Activated T-helper 2 cell treated with anti-CD3 and anti-CD28 coated beads, Interferon-gamma antibody, Interleukin-2, Interleukin-4, amounts not matched to agents 10 μg/mL and 5 μg/mL and 100 μg/mL, durations not matched to agents 14 hours and 24 hours and 36 hours (primary cell): ENCODE results near the gene CNKSR1. TPM values are rescaled to one million over a fixed set of nuclear protein-coding genes. Genes with fewer than 3 reads are reported as not detected.
A peak's percentile ranks its signal among the peaks of the same experiment; 100 is the strongest.

ENCODE experiments used
- DNase-seq: peaks from one replicate; pipeline ENCODE4 v3.0.0; 2021; ENCODE audit warnings: low spot score
- H3K27ac Mint-ChIP-seq: one replicate; pipeline ENCODE4 v1.8.0; 2021; ENCODE audit warnings: mixed read lengths
- H3K27me3 Mint-ChIP-seq: one replicate; pipeline ENCODE4 v1.8.0; 2021; ENCODE audit warnings: low read depth, mixed read lengths
- H3K36me3 Mint-ChIP-seq: one replicate; pipeline ENCODE4 v1.8.0; 2021; ENCODE audit warnings: low read depth, mixed read lengths
- H3K4me1 Mint-ChIP-seq: one replicate; pipeline ENCODE4 v1.8.0; 2021; ENCODE audit warnings: low read depth, mixed read lengths
- H3K4me3 Mint-ChIP-seq: one replicate; pipeline ENCODE4 v1.8.0; 2021; ENCODE audit warnings: low read depth, mild to moderate bottlenecking, moderate library complexity, mixed read lengths
- H3K9me3 Mint-ChIP-seq: one replicate; pipeline ENCODE4 v1.8.0; 2021; ENCODE audit warnings: mixed read lengths
- intact Hi-C: fragments of 100-400 bp; cut with micrococcal nuclease; formaldehyde crosslinking; loops from one replicate; pipeline ENCODE4 v1.15.1; 2023
- total RNA-seq: library from RNA; stranded (reverse); gene quantifications from 2 replicates; pipeline ENCODE4 v1.2.3, GENCODE V29; 2022

Gene CNKSR1
- total RNA-seq, 1 donor from 2014 or later = 3.4 TPM

DNA sequence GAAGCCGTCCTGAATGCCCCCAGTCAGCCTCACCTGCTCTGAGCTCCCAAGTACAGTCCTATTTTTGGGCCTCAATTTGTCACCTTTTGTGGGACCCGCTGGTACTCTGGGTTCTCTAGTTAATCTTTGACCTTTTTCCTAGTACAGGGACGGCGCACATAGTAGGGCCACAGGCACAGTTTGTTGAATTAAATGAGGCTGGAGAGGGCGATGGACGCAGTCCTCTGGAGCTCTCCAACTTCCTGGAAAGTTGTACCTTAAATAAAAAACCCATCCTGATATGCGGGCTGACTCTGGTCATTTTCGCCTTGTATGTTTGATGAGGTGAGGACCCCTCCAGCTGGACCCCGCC, 13.6 kb upstream of the CNKSR1 start:
- H3K36me3 Mint-ChIP-seq = no peaks in the 10 kb centered on the region
- H3K9me3 Mint-ChIP-seq = no peaks in the 10 kb centered on the region
- no peak for DNase-seq
- intact Hi-C loops = loop anchor here (10.0 kb wide), 1 partner anchor 231 kb away; no protein-coding TSS in a partner anchor
- no peak overlapping the region for H3K4me3 Mint-ChIP-seq
- H3K27me3 Mint-ChIP-seq = peaks cover 40% of the 10 kb centered on the region
- H3K27ac Mint-ChIP-seq = no peak overlapping the region
- peaks cover 16% of the 10 kb centered on the region for H3K4me1 Mint-ChIP-seq

DNA sequence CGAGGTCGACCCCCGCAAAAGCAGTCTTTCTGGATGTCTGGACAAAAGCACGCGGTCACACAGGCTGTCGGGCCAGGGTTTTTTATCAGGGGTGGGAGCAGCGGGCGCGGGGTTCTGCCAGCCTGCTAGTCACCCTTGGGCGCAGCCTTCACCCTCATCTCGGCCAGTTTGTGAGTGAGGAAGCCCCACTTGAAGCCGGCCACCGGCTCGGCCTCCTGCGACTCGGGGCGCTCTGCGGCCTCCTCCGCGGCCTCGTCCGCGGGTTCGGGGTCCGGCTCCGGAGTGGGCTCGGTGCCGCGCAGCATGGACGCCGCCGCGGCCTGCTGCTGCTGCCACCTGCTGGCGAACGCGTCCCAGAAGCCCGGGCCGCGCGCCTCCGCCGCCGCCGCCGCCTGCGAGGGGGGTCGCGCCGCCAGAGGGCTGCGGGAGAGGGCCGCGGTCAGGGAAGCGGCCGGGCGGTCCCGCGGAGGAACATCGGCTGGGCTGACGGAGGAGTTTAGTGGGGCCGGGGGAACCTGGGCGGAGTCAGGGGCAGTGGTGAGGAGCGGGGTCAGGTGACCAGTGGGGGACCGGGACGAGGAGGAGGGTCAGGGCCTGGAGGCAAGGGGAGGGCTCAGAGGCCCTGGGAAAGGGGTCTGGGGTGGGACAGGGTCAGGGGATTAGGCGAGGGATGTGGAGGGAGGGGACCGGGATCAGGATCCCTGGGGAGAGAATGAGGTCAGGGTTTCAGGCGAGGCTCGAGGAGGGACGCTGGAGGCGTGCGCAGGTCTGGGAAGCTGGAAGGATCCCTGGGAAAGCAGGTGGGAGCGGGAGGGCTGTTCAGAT, 13.0 kb upstream of the CNKSR1 start:
- no peaks in the 10 kb centered on the region for H3K9me3 Mint-ChIP-seq
- no peak overlapping the region for H3K27ac Mint-ChIP-seq
- intact Hi-C loops = loop anchor here (10.0 kb wide), 1 partner anchor 231 kb away; no protein-coding TSS in a partner anchor
- peaks cover 18% of the 10 kb centered on the region for H3K4me1 Mint-ChIP-seq
- peak; percentile 49 for DNase-seq
- H3K36me3 Mint-ChIP-seq = no peaks in the 10 kb centered on the region
- H3K27me3 Mint-ChIP-seq = peaks cover 36% of the 10 kb centered on the region
- peak overlapping the region; percentile 51 for H3K4me3 Mint-ChIP-seq

DNA sequence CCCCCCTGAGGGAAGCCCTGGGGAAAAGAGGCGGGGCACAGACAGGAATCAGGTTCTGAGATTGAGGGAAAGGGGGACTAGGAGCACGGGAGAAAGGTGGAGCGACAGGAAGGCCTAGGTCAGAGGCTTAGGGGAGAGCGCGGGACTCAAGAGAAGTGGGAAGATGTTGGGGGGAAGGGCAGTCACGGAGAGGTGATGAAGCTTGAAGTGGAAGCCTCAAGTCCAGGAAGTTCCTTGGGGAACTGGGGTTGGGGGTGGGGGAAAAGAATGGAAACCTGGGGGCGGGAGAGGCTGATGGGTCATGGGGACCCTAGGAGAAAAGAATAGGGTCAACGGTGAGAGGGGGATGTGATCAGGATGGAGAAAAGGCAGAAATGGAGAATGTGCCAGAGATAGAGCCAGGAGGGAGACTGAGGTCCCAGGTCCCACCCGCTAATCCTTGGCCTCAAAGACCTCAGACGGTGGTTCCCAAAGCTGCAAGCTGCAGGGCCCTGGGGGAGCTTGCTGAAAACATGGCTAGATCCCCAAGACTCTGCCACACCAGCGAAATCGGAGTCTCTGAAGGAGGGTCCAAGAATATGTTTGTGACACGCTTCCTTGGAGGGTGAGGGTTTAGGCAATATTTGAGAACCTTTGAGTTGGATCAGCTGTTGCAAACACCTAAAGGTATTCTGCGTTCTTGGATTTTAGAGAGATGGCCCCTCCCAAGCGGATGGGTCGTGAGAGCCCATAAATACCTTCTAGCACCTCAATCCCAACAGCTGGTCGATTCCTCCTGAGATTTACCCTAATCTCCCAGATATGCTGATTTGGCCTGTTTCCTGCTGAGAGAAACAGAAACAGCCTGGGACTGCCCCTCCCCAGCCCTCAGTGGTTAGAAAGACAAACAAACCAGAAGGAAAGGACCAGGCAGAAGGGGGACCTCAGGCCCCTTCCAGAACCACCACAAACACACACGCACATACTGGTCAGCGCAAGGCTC, 12.1 kb upstream of the CNKSR1 start:
- DNase-seq = no peak
- Mint-ChIP-seq H3K27ac (no peak overlapping the region), H3K27me3 (peaks cover 29% of the 10 kb centered on the region), H3K9me3 (no peaks in the 10 kb centered on the region), H3K4me3 (peak overlapping the region; percentile 51), H3K4me1 (peaks cover 20% of the 10 kb centered on the region), H3K36me3 (no peaks in the 10 kb centered on the region)
- intact Hi-C loops = loop anchor here (10.0 kb wide), 1 partner anchor 230 kb away; no protein-coding TSS in a partner anchor

DNA sequence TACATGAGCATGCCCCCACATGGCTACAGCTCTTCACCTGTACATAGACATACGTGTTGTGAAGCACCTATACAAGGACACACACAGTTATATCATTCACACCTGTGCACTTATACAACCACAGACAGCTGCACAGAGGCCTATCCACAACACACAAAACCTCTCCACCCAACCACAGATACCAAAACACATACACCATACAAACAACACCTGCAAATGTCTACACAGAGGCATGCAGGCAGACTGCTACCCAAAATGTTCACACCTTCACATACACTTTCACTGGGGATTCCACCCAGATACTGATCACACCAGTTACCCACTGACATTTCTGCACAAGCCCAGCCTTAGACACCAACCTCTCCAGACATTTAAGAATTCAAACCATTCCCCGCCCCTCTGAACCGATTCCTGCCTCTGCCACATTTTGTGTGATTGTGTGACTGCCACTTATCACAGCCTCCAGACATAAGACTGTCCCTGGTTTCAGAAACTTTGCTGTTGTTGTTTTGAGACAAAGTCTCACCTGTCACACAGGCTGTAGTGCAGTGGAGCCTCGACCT, 10.5 kb upstream of the CNKSR1 start:
- no peak for DNase-seq
- intact Hi-C loops = loop anchor here (2.0 to 10.0 kb wide), 2 partner anchors 56 to 228 kb away; partner anchors contain the start of gene PDIK1L
- Mint-ChIP-seq H3K27ac (no peak overlapping the region), H3K4me3 (no peak overlapping the region), H3K4me1 (peaks cover 25% of the 10 kb centered on the region), H3K36me3 (peaks cover 3% of the 10 kb centered on the region), H3K27me3 (peaks cover 23% of the 10 kb centered on the region), H3K9me3 (no peaks in the 10 kb centered on the region)

DNA sequence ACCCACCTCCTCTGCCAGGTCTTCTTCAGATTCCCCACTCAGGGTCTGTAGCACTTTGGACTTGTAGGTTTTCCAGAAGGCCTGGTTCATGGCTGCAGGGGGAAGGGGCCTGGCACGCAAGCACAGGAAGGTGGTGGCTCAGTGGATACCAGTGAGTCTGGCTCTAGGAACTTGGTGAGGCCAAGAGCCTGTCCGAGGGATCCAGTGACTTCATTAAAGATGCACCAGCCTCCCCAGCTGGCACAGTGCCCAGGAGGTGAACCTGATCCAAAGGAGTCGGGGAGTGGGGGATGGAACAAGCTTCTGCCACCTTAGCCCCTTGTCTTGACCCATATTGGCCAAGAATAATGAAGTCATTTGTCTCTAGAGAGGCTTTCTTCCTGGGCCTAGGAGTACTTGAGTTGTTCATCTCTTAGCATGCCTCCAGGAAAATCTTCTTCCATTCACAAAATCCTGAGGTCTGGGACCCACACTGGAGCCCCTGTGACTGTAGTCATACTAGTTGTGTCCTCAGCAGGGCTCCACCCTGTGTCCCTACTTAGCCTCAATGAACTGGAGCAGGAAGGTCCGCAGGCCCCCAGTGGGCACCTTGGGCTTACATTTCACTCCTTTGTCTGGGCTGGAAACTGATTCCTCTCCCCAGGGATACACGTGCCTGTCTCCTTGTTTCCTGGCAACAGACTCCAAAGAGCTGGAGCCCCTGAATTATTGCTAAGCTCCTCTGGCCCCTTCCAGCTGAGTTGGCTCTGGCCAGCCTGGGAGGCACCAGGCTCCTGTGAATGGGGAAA, 8.7 kb upstream of the CNKSR1 start, which contains the start of gene C1orf232:
Gene C1orf232 (minus strand): TSS at position 554 of the 788 bp plus-strand sequence. CDS start 464 bp downstream, at position 90.
- DNase-seq = no peak
- peaks cover 13% of the 10 kb centered on the region for H3K27me3 Mint-ChIP-seq
- peaks cover 22% of the 10 kb centered on the region for H3K4me1 Mint-ChIP-seq
- peaks cover 3% of the 10 kb centered on the region for H3K36me3 Mint-ChIP-seq
- peak within 1 kb of the TSS; percentile 92 for H3K4me3 Mint-ChIP-seq
- H3K9me3 Mint-ChIP-seq = no peaks in the 10 kb centered on the region
- peak within 1 kb of the TSS; percentile 88 for H3K27ac Mint-ChIP-seq
- intact Hi-C loops = loop anchor here (1.0 to 10.0 kb wide), 4 partner anchors 65 to 226 kb away; no protein-coding TSS in a partner anchor

DNA sequence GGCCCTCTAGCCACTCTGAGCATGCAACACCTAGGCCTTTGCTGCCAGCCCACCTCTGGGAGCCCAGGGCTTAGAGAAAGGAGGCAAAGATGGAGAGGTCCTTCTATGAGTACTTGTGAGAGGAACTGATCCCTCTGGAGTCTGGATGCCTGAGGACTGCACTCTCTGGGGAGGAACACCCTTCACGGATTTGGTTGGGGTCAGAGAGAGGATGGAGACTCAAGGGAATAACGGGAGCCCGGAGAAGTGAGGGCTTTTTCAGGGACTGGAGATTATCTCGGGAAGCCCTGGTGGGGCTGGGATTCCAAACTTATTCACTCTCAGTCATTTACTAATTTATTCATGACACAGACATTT, 8.1 kb upstream of the CNKSR1 start:
- Mint-ChIP-seq H3K4me3 (peak overlapping the region; percentile 66), H3K9me3 (no peaks in the 10 kb centered on the region), H3K36me3 (peaks cover 3% of the 10 kb centered on the region), H3K4me1 (peaks cover 26% of the 10 kb centered on the region), H3K27me3 (peaks cover 12% of the 10 kb centered on the region), H3K27ac (peak overlapping the region; percentile 55)
- DNase-seq = no peak
- intact Hi-C loops = loop anchor here (1.0 to 10.0 kb wide), 4 partner anchors 64 to 226 kb away; no protein-coding TSS in a partner anchor

DNA sequence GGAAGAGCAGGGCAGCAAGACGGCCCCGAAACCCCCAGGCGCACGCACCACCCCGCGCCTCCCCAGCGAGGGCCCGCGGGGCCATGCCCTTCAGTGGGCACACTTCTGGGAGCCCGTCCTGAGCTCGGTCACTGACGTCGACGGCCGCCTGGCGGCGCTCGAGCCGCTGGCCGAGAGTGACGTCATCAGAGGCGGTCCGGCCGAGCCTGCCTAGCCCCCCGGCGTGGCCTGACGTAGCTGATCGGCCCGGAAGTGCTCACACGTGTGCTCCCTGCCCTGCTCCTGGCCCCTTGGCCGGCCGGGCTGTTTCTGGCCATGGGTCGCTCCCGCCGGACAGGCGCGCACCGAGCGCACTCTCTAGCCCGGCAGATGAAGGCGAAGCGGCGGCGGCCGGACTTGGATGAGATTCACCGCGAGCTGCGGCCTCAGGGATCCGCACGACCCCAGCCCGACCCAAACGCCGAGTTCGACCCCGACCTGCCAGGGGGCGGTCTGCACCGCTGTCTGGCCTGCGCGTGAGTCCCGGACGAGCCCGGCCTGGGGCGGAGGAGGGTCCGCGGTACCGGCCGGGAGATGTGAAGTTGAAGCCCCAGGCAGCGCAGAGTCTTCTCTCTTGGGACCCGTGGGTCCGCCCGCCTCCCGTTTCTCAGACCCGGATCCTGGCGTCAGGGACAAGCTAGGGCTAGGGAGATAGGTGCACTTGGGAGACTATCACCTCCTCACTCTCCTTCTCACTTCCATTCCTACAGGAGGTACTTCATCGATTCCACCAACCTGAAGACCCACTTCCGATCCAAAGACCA, 7.4 kb upstream of the CNKSR1 start, which contains the start of gene ZNF593:
Gene ZNF593 (plus strand): TSS at position 240 of the 803 bp plus-strand sequence. CDS start 76 bp downstream, at position 316.
- Mint-ChIP-seq H3K36me3 (peaks cover 3% of the 10 kb centered on the region), H3K4me1 (peaks cover 25% of the 10 kb centered on the region), H3K4me3 (peak within 1 kb of the TSS; percentile 92), H3K27ac (peak within 1 kb of the TSS; percentile 88), H3K9me3 (no peaks in the 10 kb centered on the region), H3K27me3 (peaks cover 8% of the 10 kb centered on the region)
- intact Hi-C loops = loop anchor here (1.0 to 10.0 kb wide), 4 partner anchors 63 to 225 kb away; no protein-coding TSS in a partner anchor
- peak; percentile 87 for DNase-seq

DNA sequence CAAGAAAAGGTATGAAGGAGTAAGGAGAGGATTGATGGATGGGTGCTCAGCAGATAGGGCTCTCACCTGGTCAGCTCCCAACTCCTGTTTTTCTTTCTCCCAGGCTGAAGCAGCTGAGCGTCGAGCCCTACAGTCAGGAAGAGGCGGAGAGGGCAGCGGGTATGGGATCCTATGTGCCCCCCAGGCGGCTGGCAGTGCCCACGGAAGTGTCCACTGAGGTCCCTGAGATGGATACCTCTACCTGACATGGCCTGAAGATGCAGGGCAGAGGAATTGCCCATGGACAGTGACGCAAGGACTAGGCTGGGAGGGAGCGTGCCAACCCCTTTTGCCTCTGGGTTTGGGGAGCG, 6.8 kb upstream of the CNKSR1 start:
- Mint-ChIP-seq H3K4me3 (peak overlapping the region; percentile 92), H3K27me3 (peaks cover 2% of the 10 kb centered on the region), H3K27ac (peak overlapping the region; percentile 88), H3K9me3 (no peaks in the 10 kb centered on the region), H3K4me1 (peaks cover 23% of the 10 kb centered on the region), H3K36me3 (peaks cover 3% of the 10 kb centered on the region)
- intact Hi-C loops = no loop called here
- DNase-seq = no peak

DNA sequence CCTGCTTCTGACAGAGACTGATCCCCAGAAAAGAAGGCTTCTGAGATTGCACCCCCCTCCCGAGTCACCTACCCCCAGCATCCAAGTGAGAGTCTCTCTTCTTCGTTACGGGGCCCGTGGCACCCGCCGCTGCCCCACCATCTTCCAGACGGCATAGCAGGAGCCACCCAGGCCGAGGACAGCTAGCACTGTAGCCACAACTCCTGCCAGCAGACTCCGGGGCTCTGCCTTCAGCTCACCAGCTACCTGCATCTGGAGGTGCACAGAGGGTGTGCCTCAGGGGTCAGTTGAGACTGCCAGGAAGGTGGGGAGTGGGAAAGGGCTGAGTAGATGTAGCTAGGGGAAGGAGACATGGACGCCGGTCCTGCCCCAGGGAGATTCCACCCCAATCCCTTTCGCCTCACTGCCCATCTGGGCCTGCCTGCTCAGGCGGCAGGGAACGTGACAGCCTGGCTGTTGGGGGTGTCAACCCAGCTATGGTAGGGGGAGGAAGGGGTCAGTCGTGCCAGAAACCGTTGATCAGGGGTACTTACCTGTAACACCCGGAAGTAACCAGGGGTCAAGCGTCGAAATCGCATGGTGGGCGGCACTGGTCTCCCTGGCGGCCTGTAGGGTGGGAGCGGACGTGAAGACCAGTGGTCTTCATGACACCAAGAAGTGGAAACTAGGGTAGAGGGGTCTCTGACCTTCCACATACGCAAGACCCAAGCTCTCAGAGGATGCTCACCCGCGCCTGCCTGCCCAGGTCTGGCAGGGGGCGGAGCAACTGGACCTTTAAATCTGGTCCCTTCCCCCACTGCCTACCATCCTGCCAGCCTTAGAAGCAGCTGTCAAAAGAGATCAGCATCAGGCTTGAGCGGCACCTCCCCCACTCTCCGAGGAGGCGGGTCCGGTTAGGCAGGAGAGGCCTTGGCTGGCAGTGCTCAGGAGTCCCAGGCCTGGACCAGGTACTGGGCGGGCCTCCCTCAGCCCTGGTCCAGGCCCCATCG, 5.9 kb upstream of the CNKSR1 start, which contains the start of gene ZNF593OS:
Gene ZNF593OS (minus strand): TSS at position 749 of the 989 bp plus-strand sequence. CDS start 171 bp downstream, at position 578.
- Mint-ChIP-seq H3K4me1 (peaks cover 20% of the 10 kb centered on the region), H3K9me3 (no peaks in the 10 kb centered on the region), H3K27me3 (no peaks in the 10 kb centered on the region), H3K27ac (peak within 1 kb of the TSS; percentile 46), H3K36me3 (peaks cover 3% of the 10 kb centered on the region), H3K4me3 (peak within 1 kb of the TSS; percentile 92)
- intact Hi-C loops = no loop called here
- no peak for DNase-seq

DNA sequence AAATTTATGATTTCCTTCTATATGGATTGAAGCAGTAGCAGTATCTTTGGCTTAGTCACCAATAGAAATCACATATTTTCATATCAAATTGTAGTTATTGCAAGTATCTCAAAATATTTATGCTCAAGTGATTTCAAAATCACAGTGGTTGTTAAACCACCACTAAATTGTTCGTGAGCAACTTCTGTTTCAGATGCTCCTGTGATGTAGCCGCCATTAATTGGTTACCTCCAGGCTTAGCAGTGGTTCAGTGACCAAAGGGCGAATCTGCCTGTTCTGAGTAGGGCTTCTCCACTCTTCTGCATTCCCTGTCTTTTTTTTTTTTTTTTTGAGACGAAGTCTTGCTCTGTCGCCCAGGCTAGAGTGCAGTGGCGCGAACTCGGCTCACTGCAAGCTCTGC, 1.9 kb upstream of the CNKSR1 start:
- H3K36me3 Mint-ChIP-seq = peaks cover 3% of the 10 kb centered on the region
- no peak overlapping the region for H3K27ac Mint-ChIP-seq
- no peak overlapping the region for H3K4me3 Mint-ChIP-seq
- no peaks in the 10 kb centered on the region for H3K9me3 Mint-ChIP-seq
- no peak for DNase-seq
- no peaks in the 10 kb centered on the region for H3K27me3 Mint-ChIP-seq
- peaks cover 11% of the 10 kb centered on the region for H3K4me1 Mint-ChIP-seq
- intact Hi-C loops = no loop called here
